H9 (cell line): Measurements from ENCODE around the gene ITSN1. TPM values are rescaled to one million over a fixed set of nuclear protein-coding genes. Genes with fewer than 3 reads are reported as not detected.

ENCODE experiments used
- DNase-seq: peaks from one replicate; pipeline ENCODE4 v3.0.0-alpha.2; 2017
- H2AFZ ChIP-seq: one replicate; pipeline ENCODE4 v1.6.1; 2013; ENCODE audit warnings: mild to moderate bottlenecking, low read length, control low read depth, moderate library complexity
- H2AK5ac ChIP-seq: 2 replicates; pipeline ENCODE4 v1.6.1; 2013; ENCODE audit warnings: low read length, control low read depth, mixed read lengths; ENCODE audit not compliant: insufficient read length
- H2BK120ac ChIP-seq: one replicate; pipeline ENCODE4 v1.6.1; 2013; ENCODE audit warnings: low read depth, mild to moderate bottlenecking, low read length, control low read depth, inconsistent platforms; ENCODE audit not compliant: poor library complexity, severe bottlenecking
- H2BK12ac ChIP-seq: 2 replicates; pipeline ENCODE4 v1.6.1; 2013; ENCODE audit warnings: low read length, control low read depth, mixed read lengths, low read depth; ENCODE audit not compliant: insufficient read length
- H2BK15ac ChIP-seq: 2 replicates; pipeline ENCODE4 v1.6.1; 2013; ENCODE audit warnings: low read depth, low read length, control low read depth
- H2BK20ac ChIP-seq: one replicate; pipeline ENCODE4 v1.6.1; 2013; ENCODE audit warnings: low read depth, mild to moderate bottlenecking, low read length, control low read depth, inconsistent platforms; ENCODE audit not compliant: poor library complexity, severe bottlenecking
- H2BK5ac ChIP-seq: 2 replicates; pipeline ENCODE4 v1.6.1; 2013; ENCODE audit warnings: low read length, control low read depth, mixed read lengths; ENCODE audit not compliant: insufficient read length
- H3K14ac ChIP-seq: 2 replicates; pipeline ENCODE4 v1.6.1; 2013; ENCODE audit warnings: low read length, control low read depth; ENCODE audit not compliant: insufficient read depth
- H3K18ac ChIP-seq: 2 replicates; pipeline ENCODE4 v1.6.1; 2013; ENCODE audit warnings: low read depth, mild to moderate bottlenecking, mixed read lengths, low read length, control low read depth; ENCODE audit not compliant: insufficient read length
- H3K23ac ChIP-seq: 2 replicates; pipeline ENCODE4 v1.6.1; 2013; ENCODE audit warnings: low read length, control low read depth, mixed read lengths, low read depth; ENCODE audit not compliant: insufficient read length
- H3K23me2 ChIP-seq: 2 replicates; pipeline ENCODE4 v1.6.1; 2013; ENCODE audit warnings: low read depth, mild to moderate bottlenecking, mixed read lengths, low read length, control low read depth; ENCODE audit not compliant: insufficient read length, poor library complexity, severe bottlenecking
- H3K27ac ChIP-seq: 2 replicates; pipeline ENCODE4 v1.5.1; 2013; ENCODE audit warnings: low read length, control low read depth, mixed read lengths, low read depth; ENCODE audit not compliant: insufficient read length
- H3K27me3 ChIP-seq: 2 replicates; pipeline ENCODE4 v1.6.1; 2013; ENCODE audit warnings: low read length, control low read depth, inconsistent platforms; ENCODE audit not compliant: insufficient read depth
- H3K4ac ChIP-seq: 2 replicates; pipeline ENCODE4 v1.6.1; 2013; ENCODE audit warnings: low read depth, mild to moderate bottlenecking, control low read depth, inconsistent platforms, low read length, moderate library complexity
- H3K4me1 ChIP-seq: 2 replicates; pipeline ENCODE4 v1.6.1; 2013; ENCODE audit warnings: low read length, control low read depth, inconsistent platforms; ENCODE audit not compliant: insufficient read depth
- H3K4me2 ChIP-seq: 2 replicates; pipeline ENCODE4 v1.6.1; 2013; ENCODE audit warnings: low read length, control low read depth, mixed read lengths; ENCODE audit not compliant: insufficient read length, insufficient read depth
- H3K56ac ChIP-seq: 2 replicates; pipeline ENCODE4 v1.6.1; 2013; ENCODE audit warnings: low read depth, mild to moderate bottlenecking, mixed read lengths, low read length, control low read depth; ENCODE audit not compliant: insufficient read length
- H3K79me1 ChIP-seq: 2 replicates; pipeline ENCODE4 v1.6.1; 2013; ENCODE audit warnings: low read depth, mild to moderate bottlenecking, moderate library complexity, low read length, control low read depth, inconsistent platforms; ENCODE audit not compliant: insufficient read depth, poor library complexity, severe bottlenecking
- H3K79me2 ChIP-seq: 2 replicates; pipeline ENCODE4 v1.6.1; 2013; ENCODE audit warnings: low read length, control low read depth, inconsistent platforms; ENCODE audit not compliant: insufficient read depth
- H3K9ac ChIP-seq: 2 replicates; pipeline ENCODE4 v1.6.1; 2013; ENCODE audit warnings: low read length, control low read depth, mixed read lengths; ENCODE audit not compliant: insufficient read length; ENCODE audit errors: extremely low read depth
- H3K9me3 ChIP-seq: one replicate; pipeline ENCODE4 v1.6.1; 2013; ENCODE audit warnings: low read depth, low read length, inconsistent platforms; ENCODE audit not compliant: control insufficient read depth
- H3T11ph ChIP-seq: one replicate; pipeline ENCODE4 v1.6.1; 2013; ENCODE audit warnings: mild to moderate bottlenecking, low read length, control low read depth, inconsistent platforms
- H4K20me1 ChIP-seq: one replicate; pipeline ENCODE4 v1.6.1; 2013; ENCODE audit not compliant: control insufficient read depth, insufficient read length, insufficient read depth
- H4K5ac ChIP-seq: 2 replicates; pipeline ENCODE4 v1.6.1; 2013; ENCODE audit warnings: low read depth, mild to moderate bottlenecking, mixed read lengths, low read length, control low read depth; ENCODE audit not compliant: insufficient read length
- H4K8ac ChIP-seq: replicated peaks from 2 replicates; pipeline ENCODE4 v1.6.1; 2013; ENCODE audit warnings: low read length, control low read depth, mixed read lengths, low read depth; ENCODE audit not compliant: insufficient read length
- H4K91ac ChIP-seq: 2 replicates; pipeline ENCODE4 v1.6.1; 2013; ENCODE audit warnings: low read depth, mild to moderate bottlenecking, moderate library complexity, mixed read lengths, low read length, control low read depth; ENCODE audit not compliant: insufficient read length
- H3K27ac Mint-ChIP-seq, 3 experiments: 2 replicates in 2 of 3; 3 replicates in 1 of 3; pipeline ENCODE4 v1.8.0; 2020 to 2021; ENCODE audit warnings: mixed read lengths in 3 of 3, mild to moderate bottlenecking in 1 of 3, moderate library complexity in 1 of 3
- H3K27me3 Mint-ChIP-seq: 2 replicates; pipeline ENCODE4 v1.8.0; 2021; ENCODE audit warnings: low read depth, mild to moderate bottlenecking, moderate library complexity, mixed read lengths
- H3K36me3 Mint-ChIP-seq, 3 experiments: 2 replicates in 2 of 3; 3 replicates in 1 of 3; pipeline ENCODE4 v1.8.0; 2020 to 2021; ENCODE audit warnings: low read depth in 3 of 3, mixed read lengths in 3 of 3; ENCODE audit not compliant: insufficient read depth in 1 of 3
- H3K4me1 Mint-ChIP-seq, 2 experiments: 2 replicates each; pipeline ENCODE4 v1.8.0; 2020; ENCODE audit warnings: mixed read lengths in 2 of 2
- H3K4me3 Mint-ChIP-seq, 2 experiments: 2 replicates in 1 of 2; 3 replicates in 1 of 2; pipeline ENCODE4 v1.8.0; 2020 to 2021; ENCODE audit warnings: mild to moderate bottlenecking in 2 of 2, mixed read lengths in 2 of 2, moderate library complexity in 1 of 2
- H3K9me3 Mint-ChIP-seq, 2 experiments: 2 replicates in 1 of 2; 3 replicates in 1 of 2; pipeline ENCODE4 v1.8.0; 2020; ENCODE audit warnings: mild to moderate bottlenecking in 2 of 2, mixed read lengths in 2 of 2, moderate library complexity in 1 of 2
- CTCF ChIP-seq: fragments of 200-600 bp; sonication (generic); conservative IDR thresholded peaks from 3 replicates; pipeline ENCODE4 v1.8.0; 2021; ENCODE audit warnings: antibody characterized with exemption, mild to moderate bottlenecking
- WGBS: extraction: QIAGEN DNeasy Blood & Tissue Kit; methylation state at CpG from one replicate; pipeline ENCODE4 v1.1.7; 2013; ENCODE audit warnings: missing lambda C conversion rate, low lambda C conversion rate, mixed read lengths; ENCODE audit not compliant: insufficient read length; ENCODE audit errors: extremely low coverage; 5-methylcytosine and 5-hydroxymethylcytosine counted together
- total RNA-seq: library from RNA; stranded (reverse); gene quantifications from 2 replicates; pipeline ENCODE4 v1.2.1, GENCODE V29; 2021

Gene ITSN1
- total RNA-seq, 1 experiment from 2014 or later: 94.2 TPM

- Histone ChIP-seq H3K14ac (peak overlapping the region; percentile 25; the same call in 1 of the 2 replicates), H3K23ac (no peak overlapping the region), H4K91ac (no peak overlapping the region), H2BK15ac (no peak overlapping the region), H3K79me2 (no peaks in the 10 kb centered on the region), H3K79me1 (no peaks in the 10 kb centered on the region), H2BK20ac (no peak overlapping the region), H3K9ac (no peak overlapping the region), H2BK5ac (no peak overlapping the region), H3T11ph (no peak overlapping the region), H3K4ac (no peak overlapping the region), H4K20me1 (peaks cover 3% of the 10 kb centered on the region), H3K56ac (no peak overlapping the region), H3K27ac (no peak overlapping the region), H3K4me2 (no peak overlapping the region), H3K27me3 (no peaks in the 10 kb centered on the region), H3K9me3 (no peaks in the 10 kb centered on the region), H3K4me1 (no peaks in the 10 kb centered on the region), H2BK120ac (no peak overlapping the region), H4K8ac (no peak overlapping the region), H3K23me2 (no peaks in the 10 kb centered on the region), H2AK5ac (no peak overlapping the region), H2AFZ (no peak overlapping the region), H2BK12ac (no peak overlapping the region), H4K5ac (no peak overlapping the region), H3K18ac (no peak overlapping the region)
- H3K4me1 Mint-ChIP-seq: peaks cover 2 to 3% of the 10 kb centered on the region in 2 experiments; a peak in 2 of 4 replicates
- WGBS: no CpG with 5 or more reads among the region's 9 CpGs
- no peak overlapping the region; a peak in 1 of 5 replicates for H3K4me3 Mint-ChIP-seq
- peaks cover 0 to 5% (median 0%) of the 10 kb centered on the region in 3 experiments; a peak in 4 of 7 replicates for H3K36me3 Mint-ChIP-seq
- no peak for TF ChIP-seq CTCF
- H3K27ac Mint-ChIP-seq: no peak overlapping the region
- peaks cover 0 to 4% of the 10 kb centered on the region in 2 experiments; a peak in 1 of 5 replicates for H3K9me3 Mint-ChIP-seq
- H3K27me3 Mint-ChIP-seq: peaks cover 4% of the 10 kb centered on the region
- no peak for DNase-seq
Observed at GRCh38 chr21:33865176-33865575, 222.9 kb downstream of the ITSN1 start.
